Activated CD4-positive, alpha-beta T cell treated with anti-CD3 and anti-CD28 coated beads, Interleukin-2, amount 10 ng/mL, durations not matched to agents 7 days and 5 days (primary cell): ENCODE measurements around the gene FANCM. TPM values are rescaled to one million over a fixed set of nuclear protein-coding genes. Genes with fewer than 3 reads are reported as not detected.

Experiments used
- CTCF ChIA-PET: fragments of 350-600 bp; sonication (Branson Sonifier 250); formaldehyde crosslinking; loops from one replicate; lab custom pipeline; 2021; ENCODE audit warnings: antibody characterized with exemption; lab: Charles Lee
- POLR2A ChIA-PET: fragments of 350-600 bp; sonication (Branson Sonifier 250); formaldehyde crosslinking; loops from one replicate; lab custom pipeline; 2021; ENCODE audit warnings: antibody characterized with exemption; lab: Charles Lee
- DNase-seq: peaks from one replicate; pipeline ENCODE4 v3.0.0-alpha.2; 2020
- H3K27ac Mint-ChIP-seq: one replicate; pipeline ENCODE4 v1.8.0; 2021; ENCODE audit warnings: mild to moderate bottlenecking, moderate library complexity, mixed read lengths
- H3K27me3 Mint-ChIP-seq: one replicate; pipeline ENCODE4 v1.8.0; 2021; ENCODE audit warnings: mixed read lengths
- H3K36me3 Mint-ChIP-seq: one replicate; pipeline ENCODE4 v1.8.0; 2021; ENCODE audit warnings: low read depth, mixed read lengths
- H3K4me1 Mint-ChIP-seq: one replicate; pipeline ENCODE4 v1.8.0; 2021; ENCODE audit warnings: mixed read lengths
- H3K4me3 Mint-ChIP-seq: one replicate; pipeline ENCODE4 v1.8.0; 2021; ENCODE audit warnings: mild to moderate bottlenecking, moderate library complexity, mixed read lengths
- H3K9me3 Mint-ChIP-seq: one replicate; pipeline ENCODE4 v1.8.0; 2021; ENCODE audit warnings: mixed read lengths
- total RNA-seq, 2 experiments: library from RNA; stranded (reverse); gene quantifications; one replicate each; pipeline ENCODE4 v1.2.3, GENCODE V29; 2021

The FANCM gene
- total RNA-seq, 2 experiments from 2014 or later, result 15.6 to 16.5 TPM

DNA sequence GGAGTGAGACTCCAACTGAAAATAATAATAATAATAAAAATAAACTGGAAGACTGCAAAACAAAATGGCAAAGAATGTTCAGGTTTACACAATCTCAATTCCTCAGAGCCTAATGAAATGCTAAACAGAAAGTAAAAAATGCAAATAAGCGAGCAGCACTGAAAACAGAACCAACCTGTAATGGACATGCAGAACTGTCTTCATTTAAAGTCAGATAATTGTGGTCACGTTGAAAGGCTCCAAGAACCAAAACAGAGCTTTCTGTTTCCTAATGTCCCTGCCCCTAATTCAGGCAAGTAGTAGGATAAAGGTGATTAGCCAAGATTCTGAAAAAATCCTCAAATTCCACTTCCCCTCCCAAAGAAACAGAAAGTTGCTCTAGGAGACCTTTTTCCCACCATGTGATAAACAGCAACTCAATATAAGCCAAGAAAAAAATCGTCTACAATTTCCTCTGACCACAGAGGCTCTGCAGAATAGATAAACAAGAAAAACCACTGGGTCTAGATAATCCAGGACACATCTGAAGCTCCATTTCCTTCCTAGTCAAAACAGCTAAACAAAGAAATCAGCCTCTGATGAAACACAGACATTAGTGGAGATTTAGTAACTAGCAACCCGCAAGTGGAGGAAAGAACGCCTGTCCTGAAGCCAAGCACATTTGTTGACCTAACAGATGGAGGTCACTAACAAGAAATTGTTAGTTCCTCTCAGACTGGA is 114.3 kb downstream of the FANCM start:
- Mint-ChIP-seq H3K4me1 (peaks cover 30% of the 10 kb centered on the region), H3K4me3 (peak overlapping the region; percentile 87), H3K9me3 (peaks cover 2% of the 10 kb centered on the region), H3K27ac (peak overlapping the region; percentile 63), H3K27me3 (no peaks in the 10 kb centered on the region), H3K36me3 (peaks cover 21% of the 10 kb centered on the region)
- DNase-seq, result no peak
- POLR2A ChIA-PET, result no interaction called here
- CTCF ChIA-PET, result interaction anchor here (0.7 kb wide), 1 partner anchor 12 kb away, joined by 3 read pairs; no protein-coding TSS in a partner anchor

Other genes starting within 250 kb of the FANCM start
- gene KLHL28, start 174.0 kb upstream of the FANCM start, total RNA-seq, result 10 to 100 TPM; 16.8 to 17.6 TPM
- gene TOGARAM1, start 173.7 kb upstream of the FANCM start, total RNA-seq, result 1 to 10 TPM; 8.4 to 8.7 TPM
- gene PRPF39, start 51.8 kb upstream of the FANCM start, total RNA-seq, result 10 to 100 TPM; 37.8 to 38.6 TPM
- gene FKBP3, start 1.4 kb upstream of the FANCM start, total RNA-seq, result 10 to 100 TPM; 64.4 to 69.6 TPM
- gene MIS18BP1, start 117.3 kb downstream of the FANCM start, total RNA-seq, result 10 to 100 TPM; 81.9 to 90.6 TPM